Activated CD8-positive, alpha-beta memory T cell treated with anti-CD3 and anti-CD28 coated beads for 48 hours (primary cell): ENCODE data around the gene LRCH1.
"Not testable (repeated sequence)": the region's sequence is repeated elsewhere in the genome, so short reads cannot be mapped to it uniquely, and the experiment has no call there.

Experiments used
- DNase-seq, 3 experiments: peaks; one replicate each; pipeline ENCODE4 v3.0.0-alpha.2; 2020; ENCODE audit warnings: low read depth in 2 of 3, low spot score in 2 of 3

The LRCH1 gene

DNA sequence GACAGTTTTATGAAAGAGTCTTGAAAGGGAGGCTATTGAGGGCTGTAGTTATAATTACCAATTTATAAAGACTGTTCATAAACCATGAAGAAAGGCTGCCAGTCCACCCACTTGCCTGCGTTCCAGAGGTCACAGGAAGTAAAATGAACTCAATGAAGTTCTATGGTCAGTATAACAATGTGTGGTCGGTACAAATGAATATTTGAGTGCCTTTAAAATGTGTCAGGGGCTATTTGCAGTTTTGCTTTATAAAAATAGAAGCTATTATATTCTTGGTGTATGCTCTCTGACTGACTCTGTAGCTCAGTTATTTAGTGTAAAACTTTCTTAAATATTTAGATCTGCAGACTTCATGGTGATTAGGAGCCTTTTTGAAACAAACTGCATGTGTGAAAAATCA, 197.0 kb downstream of the LRCH1 start:
- no peak for DNase-seq

- peak; percentile 12 to 36 (median 36) for DNase-seq
Observed at GRCh38 chr13:46751811-46752635, 199.1 kb downstream of the LRCH1 start.

DNA sequence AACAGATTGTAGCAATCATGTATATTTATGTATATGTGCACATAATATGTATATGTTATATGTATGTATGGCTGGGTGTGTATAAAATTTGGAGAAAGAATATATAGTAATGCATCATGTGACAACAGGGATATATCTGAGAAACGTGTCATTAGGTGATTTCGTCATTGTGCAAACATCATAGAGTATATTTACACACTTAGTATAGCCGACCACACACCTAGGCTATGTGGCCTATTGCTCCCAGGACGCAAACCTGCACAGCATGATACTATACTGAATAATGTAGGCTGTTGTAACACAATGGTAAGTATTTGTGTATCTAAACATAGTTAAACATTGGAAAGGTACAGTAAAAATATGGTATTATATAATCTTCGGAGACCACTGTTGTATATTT, 200.2 kb downstream of the LRCH1 start:
- DNase-seq = no peak

DNA sequence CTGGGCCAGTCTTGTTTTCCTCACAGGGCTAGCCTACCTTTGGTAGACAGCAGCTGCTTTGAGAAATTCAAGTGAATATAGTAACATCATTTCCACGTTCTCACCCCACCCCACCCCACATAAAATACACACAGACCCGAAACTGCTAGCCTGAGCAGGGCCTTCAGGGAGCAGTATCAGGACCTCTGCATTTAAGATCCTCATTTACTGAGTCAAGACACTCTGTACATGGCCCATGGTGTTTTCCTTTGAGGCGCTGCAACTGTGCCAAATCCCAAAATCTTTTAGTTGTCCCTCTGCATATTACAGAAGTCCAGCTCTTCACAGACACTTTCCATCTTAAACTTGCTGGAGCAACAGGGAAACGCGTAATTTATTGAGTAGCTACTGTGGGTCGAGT, 200.9 kb downstream of the LRCH1 start:
- DNase-seq = no peak

GRCh38 chr13:46754812-46755211, 201.8 kb downstream of the LRCH1 start:
- no peak for DNase-seq

GRCh38 chr13:46755508-46755907, 202.5 kb downstream of the LRCH1 start:
- DNase-seq = not testable (repeated sequence)

DNA sequence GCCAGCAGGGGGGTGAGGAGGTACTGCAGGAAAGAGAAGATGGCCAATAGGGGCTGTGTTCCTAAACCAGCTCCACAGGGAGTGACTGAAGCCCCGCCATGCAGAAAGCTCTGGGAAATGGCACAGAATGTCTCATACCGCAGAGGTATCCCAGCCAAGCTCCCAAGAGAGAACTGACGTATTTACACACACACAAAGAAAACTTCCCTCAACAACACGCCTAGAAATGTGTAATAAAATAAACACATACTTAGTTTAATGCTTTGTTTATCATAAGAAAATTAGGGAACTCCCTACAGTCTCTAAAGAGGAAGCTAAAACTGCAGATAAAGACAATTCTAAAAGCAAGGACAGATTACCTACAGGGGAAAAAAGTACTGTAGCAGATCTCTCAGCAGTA, 204.0 kb downstream of the LRCH1 start:
- no peak for DNase-seq

GRCh38 chr13:46757640-46758039, 204.7 kb downstream of the LRCH1 start:
- DNase-seq = no peak

GRCh38 chr13:46759846-46760245, 206.9 kb downstream of the LRCH1 start:
- DNase-seq = no peak

DNA sequence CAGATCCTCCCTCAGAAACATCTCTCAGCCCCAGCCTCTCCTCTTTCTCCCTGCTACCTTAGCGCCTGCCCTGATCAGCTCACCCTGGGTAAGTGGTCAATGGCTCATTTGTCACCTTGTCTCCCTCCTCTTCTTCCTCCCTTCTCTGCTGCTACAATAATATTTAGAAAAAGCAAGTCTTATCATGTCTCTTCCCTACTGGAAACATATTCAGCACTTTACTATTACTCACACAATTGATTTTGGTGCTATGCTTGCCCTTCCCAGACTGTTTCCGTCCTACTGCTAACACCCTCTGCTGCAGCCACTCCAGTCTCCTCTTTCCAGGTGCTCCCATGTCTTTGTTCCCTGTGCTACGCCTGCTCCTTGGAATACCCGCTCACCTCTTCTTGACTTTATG, 208.2 kb downstream of the LRCH1 start:
- DNase-seq = no peak

GRCh38 chr13:46761866-46762265, 208.9 kb downstream of the LRCH1 start:
- no peak for DNase-seq

- DNase-seq = not testable (repeated sequence)
Observed at GRCh38 chr13:46769925-46770324, 217.0 kb downstream of the LRCH1 start.

GRCh38 chr13:46771693-46772092, 218.7 kb downstream of the LRCH1 start:
- DNase-seq = no peak

- no peak for DNase-seq
Observed at GRCh38 chr13:46773541-46773940, 220.6 kb downstream of the LRCH1 start.

- DNase-seq = no peak
Observed at GRCh38 chr13:46775385-46776107, 222.6 kb downstream of the LRCH1 start.

- DNase-seq = no peak
Observed at GRCh38 chr13:46778095-46778494, 225.1 kb downstream of the LRCH1 start.

DNA sequence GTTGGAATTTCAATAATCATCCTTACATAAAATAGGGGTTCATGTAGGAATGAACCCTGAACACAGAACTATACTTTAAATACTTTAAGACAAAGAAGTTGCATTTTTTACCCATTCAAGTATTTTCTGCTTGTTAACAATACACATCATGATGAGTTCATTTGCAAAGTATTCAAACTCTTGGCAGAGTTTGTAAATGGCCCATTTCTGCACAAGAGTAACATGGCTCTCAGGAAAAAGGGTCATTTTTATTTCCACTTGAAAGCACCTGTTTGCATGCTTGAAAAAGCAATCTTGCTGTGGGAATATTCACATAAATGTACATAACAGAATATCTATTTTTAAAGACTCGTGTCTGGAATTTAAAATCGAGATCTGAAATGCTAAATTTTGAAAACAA, 225.9 kb downstream of the LRCH1 start:
- DNase-seq = no peak

DNA sequence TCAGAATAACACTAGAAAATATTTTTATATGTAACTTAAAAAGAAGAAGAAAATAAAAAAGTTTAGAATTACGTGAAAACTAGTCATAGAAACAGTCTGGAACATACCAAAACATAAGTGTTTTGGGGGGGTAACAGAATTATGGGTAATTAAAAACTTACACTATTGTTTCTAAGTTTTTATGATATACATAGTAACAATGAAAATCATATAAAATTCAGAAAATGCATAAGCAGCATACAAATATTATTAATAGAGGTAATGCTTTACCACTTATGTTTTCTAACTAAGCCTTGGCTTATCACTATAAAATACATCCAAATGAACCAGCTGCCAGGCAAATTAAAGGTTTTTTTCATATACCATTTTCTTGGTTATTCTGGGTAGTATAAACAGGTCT, 229.1 kb downstream of the LRCH1 start:
- DNase-seq = no peak

- DNase-seq = no peak
Observed at GRCh38 chr13:46782691-46783090, 229.7 kb downstream of the LRCH1 start.

DNA sequence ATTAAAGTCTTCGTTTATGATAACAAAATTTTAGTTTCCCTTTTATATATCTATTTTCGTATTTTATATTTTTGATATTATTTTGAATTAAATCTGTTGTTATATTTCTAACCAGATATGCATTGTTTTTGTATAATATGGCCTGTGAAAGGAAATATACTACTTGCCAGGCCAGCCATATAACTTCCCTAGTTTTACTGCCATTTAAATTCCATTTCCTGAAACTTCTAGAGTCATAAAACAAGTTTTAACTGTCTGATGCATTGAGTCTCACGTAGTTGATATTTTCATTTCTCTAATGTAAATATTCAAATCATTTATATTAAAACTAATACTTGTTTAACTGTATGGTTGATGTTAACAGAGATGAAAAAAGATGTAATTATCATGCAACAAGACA, 230.5 kb downstream of the LRCH1 start:
- no peak for DNase-seq

GRCh38 chr13:46795321-46795720, 242.4 kb downstream of the LRCH1 start:
- no peak for DNase-seq

- DNase-seq = no peak
Observed at GRCh38 chr13:46796129-46796514, 243.2 kb downstream of the LRCH1 start.
